Activated CD8-positive, alpha-beta memory T cell treated with anti-CD3 and anti-CD28 coated beads, Interleukin-2, amount 50 U/mL, for 48 hours (primary cell): Measurements from ENCODE around the gene SUGT1.
"Not testable (repeated sequence)": the region's sequence is repeated elsewhere in the genome, so short reads cannot be mapped to it uniquely, and the experiment has no call there.

Experiments used
- DNase-seq: peaks from one replicate; pipeline ENCODE4 v3.0.0-alpha.2; 2020

SUGT1 gene

DNA sequence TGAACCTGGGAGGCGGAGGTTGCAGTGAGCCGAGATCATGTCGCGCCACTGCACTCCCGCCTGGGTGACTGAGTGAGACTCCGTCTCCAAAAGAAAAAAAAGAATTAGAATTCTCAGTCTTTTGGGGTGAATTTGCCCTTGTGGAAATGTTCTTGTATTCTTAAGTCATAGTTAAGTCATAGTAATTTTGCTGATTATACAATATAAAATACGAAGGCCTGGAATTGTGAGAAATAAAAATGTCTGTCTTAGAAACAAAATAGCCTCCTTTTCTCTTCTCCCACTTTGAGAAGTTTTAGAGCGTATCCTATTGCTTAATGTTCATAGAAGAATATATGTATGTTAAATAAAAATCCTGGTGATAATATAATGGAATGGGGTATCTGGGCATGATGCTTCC, 18.1 kb downstream of the SUGT1 start:
- DNase-seq: no peak

DNA sequence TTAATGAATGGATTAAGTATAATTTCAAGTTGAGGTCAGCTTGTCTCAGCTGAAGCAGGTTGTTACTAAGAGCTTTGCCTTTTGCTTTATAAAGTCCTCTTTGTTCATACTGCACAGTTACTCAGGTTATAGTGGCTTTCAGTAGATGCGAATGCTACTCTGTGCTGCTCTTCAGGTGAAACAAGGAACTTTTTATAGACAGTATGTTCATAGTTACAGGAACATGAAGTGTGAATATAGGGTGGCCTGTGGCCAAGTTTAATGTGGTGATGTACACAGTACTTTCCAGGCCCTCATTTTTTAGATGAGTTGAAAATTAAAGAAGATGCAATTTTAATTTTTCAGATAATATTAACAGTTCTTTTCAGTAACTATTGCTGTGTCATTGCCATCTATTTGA, 20.8 kb downstream of the SUGT1 start:
- no peak for DNase-seq

DNA sequence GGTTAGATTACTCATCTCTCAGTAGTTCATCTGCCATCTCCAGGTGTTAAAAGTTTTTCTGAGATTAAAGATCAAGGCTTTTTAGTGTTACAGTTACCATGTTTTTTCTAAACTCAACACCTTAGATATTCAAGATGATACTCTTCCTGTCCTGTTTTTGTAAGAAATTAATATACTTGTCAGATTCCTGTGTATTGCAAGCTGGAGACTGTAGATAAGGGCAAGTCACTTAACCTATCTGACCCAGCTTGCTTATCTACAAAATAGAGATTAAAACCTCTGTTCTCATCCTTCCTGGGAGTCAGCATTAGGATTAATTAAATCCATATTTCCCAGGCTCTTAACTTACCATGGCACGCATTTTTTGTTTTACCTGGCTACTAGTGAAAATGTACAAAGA, 25.2 kb downstream of the SUGT1 start:
- DNase-seq: no peak

DNA sequence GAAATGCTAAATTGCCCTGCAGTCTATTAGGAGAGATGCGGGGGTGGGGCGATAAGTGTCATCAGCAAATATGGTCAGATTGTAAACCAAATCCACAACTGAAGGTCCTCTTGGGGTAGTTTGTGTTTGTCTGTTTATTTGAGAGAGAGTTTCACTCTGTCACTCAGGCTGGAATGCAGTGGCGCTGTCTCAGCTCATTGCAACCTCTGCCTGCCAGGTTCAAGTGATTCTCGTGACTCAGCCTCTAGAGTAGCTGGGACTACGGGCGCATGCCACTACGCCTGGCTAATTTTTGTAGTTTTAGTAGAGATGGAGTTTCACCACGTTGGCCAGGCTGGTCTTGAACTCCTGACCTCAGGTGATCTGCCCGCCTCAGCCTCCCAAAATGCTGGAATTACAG, 33.2 kb downstream of the SUGT1 start:
- not testable (repeated sequence) for DNase-seq

DNA sequence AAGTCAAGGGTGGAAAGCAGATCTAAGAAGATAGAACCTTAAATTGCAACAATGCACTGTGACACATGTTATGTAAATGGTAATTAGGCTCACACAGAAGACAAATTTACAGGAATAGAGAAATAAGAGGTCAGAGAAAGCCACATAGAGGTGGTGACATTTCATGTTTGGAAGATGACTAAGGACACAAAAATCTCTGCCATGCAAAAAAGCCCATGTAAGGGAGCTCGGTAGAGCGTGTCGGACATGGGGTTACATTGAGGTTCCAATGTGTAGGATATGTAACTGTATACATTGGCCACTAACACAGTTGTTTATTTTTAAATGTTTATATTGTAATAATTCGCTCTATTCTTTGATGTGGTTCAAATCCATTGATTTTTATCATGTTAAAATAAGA, 33.7 kb downstream of the SUGT1 start:
- no peak for DNase-seq

DNA sequence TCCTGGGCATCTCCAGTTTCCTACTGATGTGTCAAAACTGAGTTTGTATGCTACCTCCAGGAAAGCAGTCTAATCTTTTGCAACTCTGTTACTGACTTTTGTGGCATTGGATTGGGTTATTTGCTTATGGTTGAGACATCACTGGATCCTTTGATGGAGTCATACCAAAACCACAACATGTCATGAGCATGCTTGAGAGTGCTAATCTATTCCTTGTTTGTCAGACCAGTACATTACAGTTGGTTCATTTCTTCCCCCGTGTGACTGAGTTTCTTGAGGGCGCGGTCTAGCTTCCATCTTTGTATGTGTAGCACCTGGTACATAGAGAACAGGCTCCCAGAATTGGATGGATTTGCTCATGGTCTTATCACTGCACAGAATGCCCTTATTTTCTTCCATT, 43.2 kb downstream of the SUGT1 start:
- DNase-seq: no peak

DNA sequence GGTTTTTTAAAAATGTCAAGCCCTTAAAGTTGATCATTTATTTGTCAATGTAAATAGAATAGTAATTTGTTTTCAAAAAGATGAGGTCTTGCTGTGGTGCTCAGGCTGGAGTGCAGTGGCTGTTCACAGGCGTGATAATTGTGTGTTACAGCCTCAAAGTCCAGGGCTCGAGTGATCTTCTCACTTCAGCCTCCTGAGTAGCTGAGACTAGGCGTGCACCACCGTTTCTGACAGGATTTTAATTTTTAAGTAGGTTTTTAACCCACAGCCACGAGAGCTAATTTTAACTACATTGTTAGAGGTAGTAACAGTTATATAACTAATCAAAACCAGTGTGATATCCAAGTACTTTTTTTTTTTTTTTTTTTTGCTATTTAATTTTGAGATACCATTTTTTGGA, 43.9 kb downstream of the SUGT1 start:
- no peak for DNase-seq

DNA sequence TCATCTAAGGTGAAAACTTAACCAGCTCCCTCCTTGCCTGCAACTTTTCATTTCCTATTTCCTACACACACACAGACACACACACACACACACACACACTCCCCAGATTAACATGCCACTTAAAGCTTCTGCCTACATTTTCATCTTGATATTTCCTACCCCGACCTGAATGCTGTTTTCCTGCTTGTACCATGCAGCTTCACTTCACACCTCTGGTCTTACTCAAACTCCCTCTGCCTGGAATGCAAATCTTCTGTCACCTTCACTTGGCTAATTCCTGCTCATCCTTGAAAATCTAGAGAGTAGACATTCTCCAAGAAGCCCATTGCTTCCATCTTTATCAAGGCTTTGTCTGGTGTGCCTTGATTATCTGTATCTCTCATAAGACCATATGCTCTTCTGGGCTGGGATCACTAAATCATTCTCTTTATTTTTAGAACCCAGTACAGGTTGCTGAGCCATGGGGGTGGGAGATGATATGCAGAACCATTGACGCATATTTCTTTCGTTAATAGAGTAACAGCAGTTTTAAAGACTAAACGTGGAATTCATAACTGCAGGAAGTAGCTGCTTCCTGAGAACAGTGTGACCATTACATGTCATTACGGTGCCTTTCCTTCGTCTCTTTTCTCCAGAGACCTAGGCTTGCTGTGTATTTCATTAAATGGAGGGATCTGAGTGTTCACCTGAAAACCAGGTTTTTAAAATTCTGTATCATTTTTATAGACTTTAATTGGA, 49.3 kb downstream of the SUGT1 start:
- no peak for DNase-seq

DNA sequence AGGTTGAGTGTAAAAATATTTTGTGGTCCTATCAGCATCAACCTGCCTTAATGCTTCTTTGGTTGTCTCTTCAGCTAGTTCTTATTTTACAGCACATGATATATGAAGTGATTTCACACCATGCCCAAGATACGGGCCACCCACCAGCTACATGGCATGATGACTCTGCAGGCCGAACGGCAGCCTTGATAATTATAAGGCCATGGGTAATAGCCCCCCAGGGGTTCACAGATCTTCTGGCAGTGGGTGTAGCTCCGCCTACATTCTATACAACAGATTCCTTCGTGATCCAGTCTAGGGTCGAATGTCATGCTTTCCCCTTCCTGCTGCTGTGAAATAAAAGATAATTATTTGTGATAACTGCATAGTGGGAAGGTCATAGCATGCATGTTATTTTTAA, 50.8 kb downstream of the SUGT1 start:
- no peak for DNase-seq

DNA sequence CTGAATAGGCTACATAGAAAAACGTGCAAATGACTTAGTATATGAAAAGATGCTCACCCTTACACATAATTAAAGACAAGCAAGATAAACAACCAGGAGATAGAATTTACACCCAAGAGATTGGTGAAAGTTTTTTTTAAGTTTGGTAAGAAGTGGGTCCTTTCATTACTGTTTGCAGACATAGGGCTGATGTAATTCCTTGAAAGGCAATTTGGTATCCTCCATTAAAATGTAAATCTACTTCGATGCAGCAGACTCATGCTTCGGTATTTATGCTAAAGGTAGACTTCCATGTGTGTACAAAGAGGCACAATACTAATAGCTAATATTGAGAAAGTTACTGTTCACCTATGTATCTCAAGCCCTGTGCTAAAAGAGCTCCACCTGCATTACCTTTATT, 53.4 kb downstream of the SUGT1 start:
- no peak for DNase-seq

DNA sequence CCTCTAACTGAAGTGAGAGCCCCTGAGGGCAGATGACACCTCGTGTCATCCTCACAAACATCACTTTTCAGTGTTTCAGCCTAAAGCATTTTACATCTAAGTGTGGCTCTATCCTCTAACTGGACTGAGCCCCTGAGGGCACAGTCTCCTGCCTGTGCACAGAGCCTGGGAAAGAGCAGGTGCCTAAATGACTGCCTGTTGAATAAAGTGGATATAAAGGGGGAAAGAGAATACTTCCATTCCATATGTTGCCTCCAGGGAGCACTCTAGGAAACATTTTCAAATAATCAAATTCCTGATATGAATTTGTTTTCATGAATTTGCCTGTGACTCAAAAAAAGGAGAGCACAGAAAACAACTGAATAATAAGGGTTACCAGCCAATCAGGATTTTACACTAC, 54.7 kb downstream of the SUGT1 start:
- DNase-seq: no peak

DNA sequence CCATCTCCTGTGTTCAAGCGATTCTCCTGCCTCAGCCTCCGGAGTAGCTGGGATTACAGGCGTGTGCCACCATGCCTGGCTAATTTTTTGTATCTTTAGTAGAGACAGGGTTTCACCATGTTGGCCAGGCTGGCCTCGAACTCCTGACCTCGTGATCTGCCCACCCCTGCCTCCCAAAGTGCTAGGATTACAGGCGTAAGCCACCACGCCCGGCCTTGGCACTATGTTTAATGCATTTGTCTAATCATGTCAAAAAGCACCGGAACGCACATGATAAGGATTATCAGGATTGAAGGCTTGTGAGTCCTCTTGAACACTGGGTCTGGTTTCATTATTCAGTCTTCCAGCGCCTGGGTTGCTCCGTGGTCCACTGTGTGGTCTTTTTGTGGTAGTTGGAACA, 55.6 kb downstream of the SUGT1 start:
- not testable (repeated sequence) for DNase-seq

DNA sequence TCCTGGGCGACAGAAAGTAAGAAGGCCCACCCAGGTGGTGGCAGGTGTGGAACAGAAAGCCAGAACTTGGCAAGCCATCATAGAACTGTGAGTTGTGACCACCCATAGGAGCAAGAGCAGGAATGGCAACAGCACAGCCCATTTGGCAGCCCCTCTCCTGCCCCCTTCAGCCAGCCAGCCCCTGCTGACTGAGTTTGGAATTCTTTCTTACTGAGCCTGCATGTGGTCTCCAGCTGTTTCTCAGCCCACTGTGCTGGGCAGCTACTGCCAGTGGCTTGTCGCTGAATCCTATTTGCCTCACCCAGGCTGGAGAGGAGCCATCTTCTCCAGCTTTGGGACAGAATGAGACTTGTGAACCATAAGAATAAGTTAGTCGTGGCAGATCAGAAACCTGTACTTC, 58.6 kb downstream of the SUGT1 start:
- no peak for DNase-seq

DNA sequence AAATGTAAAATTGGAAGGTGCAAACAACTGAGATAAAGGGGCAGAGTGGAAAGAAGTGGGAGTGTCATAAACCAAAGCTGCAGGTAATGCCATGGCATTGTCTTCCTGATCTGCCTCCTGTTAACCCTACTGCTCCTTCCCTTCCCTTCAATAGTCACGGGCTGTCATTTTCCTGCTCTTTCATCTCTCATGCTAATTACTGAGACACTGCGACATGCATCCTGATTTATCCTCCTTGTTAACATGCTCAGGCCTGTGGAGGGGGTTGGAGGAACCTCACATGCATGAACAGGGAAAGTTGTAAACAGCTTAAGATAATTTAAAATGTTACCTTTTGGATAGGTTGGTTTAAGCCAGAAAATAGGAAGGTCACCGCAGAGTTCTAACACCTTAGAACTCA, 59.7 kb downstream of the SUGT1 start:
- no peak for DNase-seq

DNA sequence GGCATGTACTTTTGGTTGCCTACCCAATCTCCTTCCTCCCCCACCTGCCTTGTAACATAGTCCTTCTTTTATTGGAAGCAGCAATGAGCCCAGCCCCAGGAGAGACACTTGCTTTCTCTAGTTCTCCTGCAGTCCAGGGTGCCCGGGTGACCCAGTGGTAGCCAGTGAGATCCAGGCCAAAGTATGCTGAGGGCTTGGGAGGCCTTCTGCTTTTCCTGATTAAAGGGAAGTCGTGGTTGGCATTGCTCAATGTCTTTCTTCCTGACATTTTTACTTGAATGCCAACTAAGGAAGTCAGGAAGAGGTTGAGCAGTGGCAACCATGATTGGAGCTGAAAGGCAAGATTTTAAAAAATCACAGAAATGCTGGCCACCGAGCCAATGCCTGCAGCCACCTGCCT, 61.3 kb downstream of the SUGT1 start:
- DNase-seq: no peak

DNA sequence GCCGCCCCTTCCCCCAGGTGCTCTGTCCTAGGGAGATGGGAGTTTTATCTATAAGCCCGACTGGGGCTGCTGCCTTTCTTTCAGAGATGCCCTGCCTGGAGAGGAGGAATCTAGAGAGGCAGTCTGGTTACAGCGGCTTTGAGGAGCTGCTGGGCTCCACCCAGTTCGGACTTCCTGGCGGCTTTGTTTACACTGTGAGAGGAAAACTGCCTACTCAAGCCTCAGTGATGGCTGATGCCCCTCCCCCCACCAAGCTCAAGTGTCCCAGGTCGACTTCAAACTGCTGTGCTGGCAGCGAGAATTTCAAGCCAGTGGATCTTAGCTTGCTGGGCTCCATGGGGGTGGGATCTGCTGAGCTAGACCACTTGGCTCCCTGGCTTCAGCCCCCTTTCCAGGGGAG, 68.3 kb downstream of the SUGT1 start:
- DNase-seq: not testable (repeated sequence)

DNA sequence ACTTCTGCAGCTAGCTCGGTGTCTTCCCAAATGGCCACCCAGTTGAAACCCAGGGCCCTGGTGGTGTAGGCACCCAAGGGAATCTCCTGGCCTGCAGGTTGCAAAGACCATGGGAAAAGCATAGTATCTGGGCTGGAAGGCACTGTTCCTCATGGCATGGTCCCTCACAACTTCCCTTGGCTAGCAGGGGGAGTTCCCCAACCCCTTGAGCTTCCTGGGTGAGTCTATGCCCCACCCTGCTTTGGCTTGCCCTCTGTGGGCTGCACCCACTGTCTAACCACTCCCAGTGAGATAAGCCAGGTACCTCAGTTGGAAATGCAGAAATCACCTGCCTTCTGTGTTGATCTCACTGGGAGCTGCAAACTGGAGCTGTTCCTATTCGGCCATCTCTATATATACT, 68.7 kb downstream of the SUGT1 start:
- not testable (repeated sequence) for DNase-seq

DNA sequence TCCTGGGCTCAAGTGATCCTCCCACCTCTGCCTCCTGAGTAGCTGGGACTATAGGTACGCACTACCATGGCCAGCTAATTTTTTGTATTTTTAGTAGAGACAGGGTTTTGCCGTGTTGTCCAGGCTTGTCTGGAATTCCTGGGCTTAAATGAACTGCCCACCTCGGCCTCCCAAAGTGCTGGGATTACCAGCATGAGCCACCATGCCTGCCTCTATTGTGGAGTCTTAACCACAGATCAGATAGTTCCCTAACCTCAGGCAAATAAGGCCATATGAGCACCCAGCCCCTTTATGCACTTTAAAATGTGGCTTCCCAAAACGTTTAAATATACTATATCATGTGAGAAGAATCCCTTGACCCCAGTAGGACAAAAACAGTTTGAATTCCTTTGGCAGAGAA, 70.5 kb downstream of the SUGT1 start:
- DNase-seq: no peak

DNA sequence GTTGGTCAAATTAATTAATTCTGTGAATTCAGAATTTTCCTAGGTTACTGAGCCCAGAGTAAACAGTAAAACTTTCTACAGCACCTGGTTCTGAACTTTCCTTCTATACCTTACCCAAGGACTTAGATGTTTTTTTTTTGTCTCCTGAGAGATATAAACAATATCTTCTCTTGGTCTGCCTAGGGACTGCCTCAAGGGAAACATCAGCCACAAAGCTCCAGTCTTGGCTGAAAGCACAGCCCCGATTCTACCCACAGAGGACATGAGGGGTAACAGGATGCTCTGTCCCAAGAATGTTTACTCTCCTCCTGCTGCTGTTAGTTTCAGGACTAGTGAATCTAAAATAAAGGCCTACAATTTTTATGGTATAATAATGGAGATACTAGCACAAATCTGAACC, 72.7 kb downstream of the SUGT1 start:
- no peak for DNase-seq

DNA sequence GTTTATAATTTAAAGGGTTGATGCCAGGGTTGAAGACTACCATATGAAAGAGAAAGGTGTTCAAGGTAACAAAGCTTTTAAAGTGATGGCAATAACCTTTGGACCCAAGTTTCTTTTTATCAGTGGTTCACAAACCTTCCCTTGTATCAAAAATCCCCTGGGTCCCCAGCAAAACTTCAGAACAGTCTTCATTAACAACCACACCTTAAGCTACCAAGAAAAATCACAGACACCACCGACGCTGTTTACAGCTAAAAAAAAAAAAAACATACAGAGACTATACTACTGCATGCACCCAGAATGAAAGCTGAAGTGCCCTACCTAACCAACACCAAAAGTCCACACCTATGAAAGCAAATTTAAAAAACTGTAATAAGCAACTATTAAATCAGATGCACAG, 73.6 kb downstream of the SUGT1 start:
- DNase-seq: no peak

DNA sequence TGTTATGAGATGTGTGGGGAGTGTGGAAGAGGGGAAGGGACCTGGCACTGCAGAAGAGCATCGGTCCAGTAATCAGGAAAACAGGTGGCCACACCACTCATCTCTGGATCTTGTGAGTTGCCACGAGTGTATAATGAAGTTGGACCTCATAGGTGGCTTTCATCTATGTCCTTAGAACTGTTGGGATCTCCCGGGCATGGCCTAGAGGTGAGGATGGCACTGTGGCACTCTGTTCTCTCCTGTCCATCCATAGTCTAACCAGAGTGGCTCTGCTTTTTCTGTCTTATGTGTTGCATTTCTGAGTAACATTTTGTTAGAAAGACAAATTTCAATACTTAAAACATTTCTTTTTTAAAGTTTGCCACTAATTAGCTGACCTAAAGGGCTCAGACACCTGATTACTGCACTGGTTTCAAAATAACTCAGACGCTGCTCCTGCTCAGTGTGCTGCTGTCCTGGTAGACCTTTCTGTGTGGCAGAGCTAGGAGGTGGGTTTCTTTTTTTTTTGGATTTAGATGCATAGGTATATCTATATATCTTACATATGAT, 81.5 kb downstream of the SUGT1 start:
- DNase-seq: no peak

DNA sequence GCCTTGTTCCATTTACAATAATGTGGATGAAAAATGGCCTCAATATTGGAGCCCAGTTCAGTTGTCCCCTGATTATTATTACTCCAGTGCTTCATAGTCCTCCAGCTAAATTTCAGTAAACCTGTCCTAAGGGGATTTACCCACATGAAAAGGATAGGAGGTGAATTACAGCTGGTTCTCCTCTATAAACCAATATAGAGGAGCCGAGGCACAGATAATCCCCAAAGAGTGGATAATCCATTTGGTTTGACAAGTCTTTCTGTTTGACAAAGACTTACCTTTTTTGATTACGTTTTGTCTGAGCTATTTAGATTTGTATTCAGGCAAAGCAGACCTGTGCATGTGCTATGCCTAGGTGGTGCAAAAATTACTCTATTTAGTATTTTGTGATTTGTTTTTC, 84.3 kb downstream of the SUGT1 start:
- DNase-seq: no peak

DNA sequence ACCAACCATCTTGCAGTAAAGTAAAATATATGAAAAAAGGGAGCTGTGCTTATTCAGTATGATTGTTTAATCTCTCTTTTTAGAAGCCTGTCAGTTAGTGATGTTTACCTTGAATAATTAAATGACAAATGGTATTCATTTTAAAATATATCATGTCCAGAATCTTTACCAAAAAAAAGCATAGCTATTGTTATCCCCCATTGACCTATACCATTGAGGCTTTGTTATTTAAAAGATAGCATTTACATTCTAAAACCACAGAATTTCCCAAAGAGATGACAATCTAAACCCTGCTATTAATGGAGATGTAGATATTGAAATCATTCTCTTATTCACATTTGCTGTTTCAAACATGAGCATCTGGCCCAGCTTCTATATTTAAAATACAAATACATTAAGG, 84.8 kb downstream of the SUGT1 start:
- DNase-seq: no peak

DNA sequence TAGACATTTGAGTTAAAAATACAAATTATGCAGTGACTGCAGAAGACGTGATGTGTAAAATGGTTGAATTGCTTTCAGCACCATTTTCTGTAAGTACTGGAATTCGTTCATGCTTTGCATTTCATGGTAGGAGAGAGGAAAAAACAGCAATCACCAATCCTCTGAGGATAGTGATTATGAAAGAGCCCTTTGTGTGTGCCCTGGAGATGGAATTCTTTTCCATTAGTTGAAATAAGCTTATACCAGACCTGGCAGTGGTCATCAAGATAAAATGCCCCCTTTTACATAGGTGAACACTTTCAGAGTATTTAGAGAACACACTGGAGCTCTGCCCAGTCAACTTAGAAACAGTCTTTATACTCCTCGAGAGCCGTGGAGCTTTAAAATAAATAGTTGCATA, 85.3 kb downstream of the SUGT1 start:
- no peak for DNase-seq

DNA sequence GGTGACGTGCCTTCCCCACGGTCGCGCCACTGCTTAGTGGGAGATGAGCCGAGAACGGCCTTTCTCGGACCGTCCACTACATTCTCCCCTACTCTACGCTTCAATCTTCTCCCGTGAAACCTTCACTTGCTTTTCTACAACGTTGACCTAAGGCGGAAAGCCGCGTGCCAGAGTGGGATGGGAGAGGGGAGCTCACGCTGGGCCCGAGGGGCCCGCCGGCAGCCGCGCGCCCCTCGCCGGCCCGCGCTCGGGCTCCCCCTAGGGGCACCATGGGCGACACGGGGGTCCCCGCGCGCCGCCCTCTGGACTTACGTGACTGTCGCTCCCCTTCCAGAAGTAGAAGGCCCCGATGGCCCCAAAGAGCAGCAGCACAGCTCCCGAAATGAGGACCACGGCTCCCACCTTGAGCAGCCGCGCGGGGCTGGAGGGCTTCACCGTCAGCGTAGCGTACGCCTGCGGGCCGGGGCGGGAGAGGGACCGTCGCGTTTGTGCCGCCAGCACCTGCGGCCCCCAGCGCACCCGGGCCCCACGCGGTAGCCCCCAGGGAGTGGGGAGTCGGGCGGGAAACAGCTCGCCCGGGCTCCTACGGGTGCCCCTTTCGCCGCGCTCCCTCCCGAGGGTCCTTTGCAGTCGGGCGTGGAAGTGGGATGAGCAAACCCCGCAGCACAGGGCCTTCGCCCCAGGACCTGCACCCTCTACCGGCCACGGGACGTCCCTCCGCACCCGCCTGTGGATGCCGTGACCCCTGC, 86.3 kb downstream of the SUGT1 start:
- DNase-seq: peak; percentile 76
